Measurements from ENCODE around the gene BARHL2. TPM values are rescaled to one million over a fixed set of nuclear protein-coding genes. Genes with fewer than 3 reads are reported as not detected.

The BARHL2 gene
- total RNA-seq, 1 experiment from 2014 or later: not detected

DNA sequence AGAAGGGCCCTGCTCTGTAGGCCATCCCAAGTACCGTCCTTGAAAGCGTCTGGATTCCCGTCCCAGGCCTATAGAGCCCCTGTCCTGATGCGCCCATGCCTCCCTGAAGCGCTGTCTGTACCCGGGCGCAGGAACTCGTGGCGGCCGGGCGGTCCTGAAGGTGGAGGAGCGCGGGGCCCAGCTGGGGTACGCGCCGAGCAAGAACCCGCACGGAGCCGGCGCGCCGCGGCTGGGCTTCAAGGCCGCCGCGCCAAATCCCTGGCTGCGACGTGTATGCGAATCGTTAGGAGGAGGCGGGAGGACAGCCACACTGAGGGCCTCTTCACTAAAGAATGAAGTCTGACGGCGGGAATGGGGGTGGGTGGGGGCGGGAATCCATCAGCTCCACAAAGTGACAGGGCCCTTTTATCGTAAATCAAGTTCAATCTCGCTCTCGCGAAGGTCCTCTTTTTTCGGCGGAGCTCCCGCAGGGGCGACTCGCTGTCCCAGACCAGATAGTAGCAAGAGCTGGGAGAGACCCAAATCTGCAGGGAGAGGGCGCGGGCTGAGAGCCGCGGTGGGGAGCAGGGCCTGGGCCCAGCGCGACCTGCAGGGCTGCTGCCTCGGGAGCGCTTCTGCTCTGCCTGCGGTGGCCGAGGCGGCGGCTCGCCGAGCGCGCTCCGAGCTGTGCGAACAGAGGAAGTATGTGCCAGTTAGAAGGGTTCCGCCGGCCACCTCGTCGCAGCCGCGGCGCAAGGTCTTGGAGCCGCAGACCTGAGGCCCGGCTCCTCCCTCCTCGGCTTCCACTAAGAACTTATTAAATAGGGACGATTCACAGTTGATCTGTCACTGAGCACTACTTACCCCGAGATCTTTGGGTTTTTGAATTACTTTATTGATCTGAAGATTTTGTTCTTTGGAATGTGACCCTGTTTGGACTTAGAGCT is 10.4 kb downstream of the BARHL2 start:
- Histone ChIP-seq H3K4me3 (replicated peaks in 1 of 2; ENCODE audit: low read depth in 1 of 2, low read length in 2 of 2) (no peak overlapping the region), H3K9ac (ENCODE audit: low read length) (no peak overlapping the region), H4K20me1 (ENCODE audit: insufficient read depth) (no peaks in the 10 kb centered on the region), H3K79me2 (ENCODE audit: insufficient read depth, low read length) (no peaks in the 10 kb centered on the region), H3K27ac (ENCODE audit: low read depth, low read length) (no peak overlapping the region), H3K36me3 (ENCODE audit: control insufficient read depth in 1 of 2, insufficient read depth in 2 of 2, low read length in 2 of 2) (no peaks in the 10 kb centered on the region), H3K4me2 (ENCODE audit: low read length) (no peak overlapping the region), H3K9me2 (ENCODE audit: insufficient read depth) (no peaks in the 10 kb centered on the region), H3K4me1 (ENCODE audit: control insufficient read depth in 1 of 2, insufficient read depth in 2 of 2, low read length in 2 of 2) (no peaks in the 10 kb centered on the region), H2AFZ (ENCODE audit: low read depth, low read length, poor library complexity, severe bottlenecking) (no peak overlapping the region), H3K27me3 (ENCODE audit: insufficient read depth, low read length) (peaks cover 25% of the 10 kb centered on the region), H3K9me3 (ENCODE audit: control insufficient read depth in 1 of 2, insufficient read depth in 1 of 2, low read depth in 1 of 2, low read length in 2 of 2) (no peaks in the 10 kb centered on the region)
- ChIA-PET RAD21 (ENCODE audit: low non-redundant PET in 1 of 2, low total read pairs in 2 of 2, uncharacterized antibody in 2 of 2, unreplicated experiment in 2 of 2) (no interaction called here), CTCF (no interaction called here), POLR2A (no interaction called here)
- ATAC-seq (no peak), DNase-seq (ENCODE audit: low read depth, low spot score) (no peak)
- intact Hi-C loops (cut with micrococcal nuclease): no loop called here
- TF ChIP-seq EZH2 (IDR thresholded peaks at IDR 0.05) (no peak), ZNF274 (IDR thresholded peaks at IDR 0.05; ENCODE audit: low read depth, low read length) (no peak), ZFX (IDR thresholded peaks at IDR 0.05) (no peak), JUND (IDR thresholded peaks at IDR 0.05) (no peak), TCF7L2 (IDR thresholded peaks at IDR 0.05; ENCODE audit: borderline replicate concordance, extremely low read depth, insufficient read depth, insufficient read length) (no peak)
- BruUV-seq (replicated peaks): no TSS peak

DNA sequence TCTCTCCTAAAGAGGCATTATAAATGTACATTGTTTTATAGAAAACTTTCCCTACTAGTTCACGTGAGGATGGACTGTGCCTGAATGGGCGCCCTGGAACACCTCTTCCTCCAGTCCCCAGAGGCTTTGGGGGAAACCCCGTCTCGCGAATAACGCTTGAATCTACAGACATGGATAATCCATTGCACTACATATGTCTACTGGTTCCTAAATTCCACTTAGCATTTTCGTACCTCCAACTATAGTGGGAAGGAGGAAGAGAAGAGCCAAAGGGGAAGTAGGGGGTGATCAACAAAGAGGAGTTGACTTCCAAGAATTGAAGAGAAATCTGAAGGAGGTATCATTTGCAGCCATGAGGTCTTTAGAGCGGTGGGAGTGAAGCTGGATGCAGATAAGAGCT is 11.1 kb downstream of the BARHL2 start:
- Histone ChIP-seq H2AFZ (ENCODE audit: low read depth, low read length, poor library complexity, severe bottlenecking) (no peak overlapping the region), H3K9ac (ENCODE audit: low read length) (no peak overlapping the region), H3K9me3 (ENCODE audit: control insufficient read depth in 1 of 2, insufficient read depth in 1 of 2, low read depth in 1 of 2, low read length in 2 of 2) (no peaks in the 10 kb centered on the region), H3K4me3 (replicated peaks in 1 of 2; ENCODE audit: low read depth in 1 of 2, low read length in 2 of 2) (no peak overlapping the region), H3K27ac (ENCODE audit: low read depth, low read length) (no peak overlapping the region), H3K79me2 (ENCODE audit: insufficient read depth, low read length) (no peaks in the 10 kb centered on the region), H3K36me3 (ENCODE audit: control insufficient read depth in 1 of 2, insufficient read depth in 2 of 2, low read length in 2 of 2) (no peaks in the 10 kb centered on the region), H3K9me2 (ENCODE audit: insufficient read depth) (no peaks in the 10 kb centered on the region), H3K4me1 (ENCODE audit: control insufficient read depth in 1 of 2, insufficient read depth in 2 of 2, low read length in 2 of 2) (no peaks in the 10 kb centered on the region), H4K20me1 (ENCODE audit: insufficient read depth) (no peaks in the 10 kb centered on the region), H3K4me2 (ENCODE audit: low read length) (no peak overlapping the region), H3K27me3 (ENCODE audit: insufficient read depth, low read length) (peaks cover 25% of the 10 kb centered on the region)
- ATAC-seq (no peak), DNase-seq (ENCODE audit: low read depth, low spot score) (no peak)
- no TSS peak for BruUV-seq (replicated peaks)
- ChIA-PET CTCF (interaction anchor here (1.0 kb wide), 1 partner anchor 127 kb away, joined by 3 read pairs; no protein-coding TSS in a partner anchor), POLR2A (no interaction called here), RAD21 (ENCODE audit: low non-redundant PET in 1 of 2, low total read pairs in 2 of 2, uncharacterized antibody in 2 of 2, unreplicated experiment in 2 of 2) (no interaction called here)
- TF ChIP-seq EZH2phosphoT487 (IDR thresholded peaks at IDR 0.05; ENCODE audit: borderline replicate concordance) (no peak), POLR2A (IDR thresholded peaks at IDR 0.05; ENCODE audit: borderline replicate concordance, extremely low read depth, insufficient read depth, insufficient read length) (no peak), CBX3 (IDR thresholded peaks at IDR 0.05; ENCODE audit: low read depth) (no peak)
- TF ChIP-seq, protein P1, sequence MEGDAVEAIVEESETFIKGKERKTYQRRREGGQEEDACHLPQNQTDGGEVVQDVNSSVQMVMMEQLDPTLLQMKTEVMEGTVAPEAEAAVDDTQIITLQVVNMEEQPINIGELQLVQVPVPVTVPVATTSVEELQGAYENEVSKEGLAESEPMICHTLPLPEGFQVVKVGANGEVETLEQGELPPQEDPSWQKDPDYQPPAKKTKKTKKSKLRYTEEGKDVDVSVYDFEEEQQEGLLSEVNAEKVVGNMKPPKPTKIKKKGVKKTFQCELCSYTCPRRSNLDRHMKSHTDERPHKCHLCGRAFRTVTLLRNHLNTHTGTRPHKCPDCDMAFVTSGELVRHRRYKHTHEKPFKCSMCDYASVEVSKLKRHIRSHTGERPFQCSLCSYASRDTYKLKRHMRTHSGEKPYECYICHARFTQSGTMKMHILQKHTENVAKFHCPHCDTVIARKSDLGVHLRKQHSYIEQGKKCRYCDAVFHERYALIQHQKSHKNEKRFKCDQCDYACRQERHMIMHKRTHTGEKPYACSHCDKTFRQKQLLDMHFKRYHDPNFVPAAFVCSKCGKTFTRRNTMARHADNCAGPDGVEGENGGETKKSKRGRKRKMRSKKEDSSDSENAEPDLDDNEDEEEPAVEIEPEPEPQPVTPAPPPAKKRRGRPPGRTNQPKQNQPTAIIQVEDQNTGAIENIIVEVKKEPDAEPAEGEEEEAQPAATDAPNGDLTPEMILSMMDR (IDR thresholded peaks at IDR 0.05 in 2 of 3, conservative IDR thresholded peaks at IDR 0.05 in 1 of 3; ENCODE audit: borderline replicate concordance in 1 of 3, insufficient read depth in 1 of 3, low read depth in 2 of 3, low read length in 2 of 3): no peak
- intact Hi-C loops (cut with micrococcal nuclease): no loop called here
